ENCODE measurements around the gene CD80.
A peak's percentile ranks its signal among the peaks of the same experiment; 100 is the strongest.
"Not testable (repeated sequence)": the region's sequence is repeated elsewhere in the genome, so short reads cannot be mapped to it uniquely, and the experiment has no call there.

CD80 gene, protein sequence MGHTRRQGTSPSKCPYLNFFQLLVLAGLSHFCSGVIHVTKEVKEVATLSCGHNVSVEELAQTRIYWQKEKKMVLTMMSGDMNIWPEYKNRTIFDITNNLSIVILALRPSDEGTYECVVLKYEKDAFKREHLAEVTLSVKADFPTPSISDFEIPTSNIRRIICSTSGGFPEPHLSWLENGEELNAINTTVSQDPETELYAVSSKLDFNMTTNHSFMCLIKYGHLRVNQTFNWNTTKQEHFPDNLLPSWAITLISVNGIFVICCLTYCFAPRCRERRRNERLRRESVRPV

GRCh38 chr3:119559441-119559963 lies at the start of gene CD80:
Gene CD80 (minus strand): TSS chr3:119559614. CDS start chr3:119557728, 1,886 bp downstream.
- peak; percentile 46 for DNase-seq (ENCODE audit: low read depth)

DNA sequence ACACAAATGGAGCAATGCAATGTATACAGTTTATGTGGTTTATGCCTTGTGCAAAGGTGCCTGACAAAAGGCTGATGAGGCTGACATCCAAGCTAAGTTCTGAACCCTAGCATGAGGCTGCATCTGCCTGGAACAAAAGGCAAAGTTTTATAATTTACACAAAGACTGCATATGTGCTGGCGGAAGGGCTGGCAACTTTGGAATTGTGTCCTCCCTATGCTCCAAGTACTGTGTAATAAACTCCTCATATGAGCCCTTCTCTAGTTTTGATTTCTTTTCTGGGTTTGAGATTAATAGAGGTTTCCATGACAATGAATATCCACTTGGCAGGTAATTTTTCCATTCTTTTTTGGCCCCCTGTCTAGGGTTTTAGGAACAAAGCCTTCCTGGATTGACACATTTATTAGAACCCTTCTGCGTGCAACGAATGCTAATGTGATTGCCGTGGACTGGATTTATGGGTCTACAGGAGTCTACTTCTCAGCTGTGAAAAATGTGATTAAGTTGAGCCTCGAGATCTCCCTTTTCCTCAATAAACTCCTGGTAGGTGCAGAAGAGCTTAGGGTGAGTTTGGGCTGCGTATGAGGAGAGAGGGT lies 49.1 kb upstream of the CD80 start:
- no peak for DNase-seq (ENCODE audit: low read depth)

- peak; percentile 70 for DNase-seq (ENCODE audit: low read depth)
These were observed 45.5 kb upstream of the CD80 start for GRCh38 chr3:119604878-119605277.

DNA sequence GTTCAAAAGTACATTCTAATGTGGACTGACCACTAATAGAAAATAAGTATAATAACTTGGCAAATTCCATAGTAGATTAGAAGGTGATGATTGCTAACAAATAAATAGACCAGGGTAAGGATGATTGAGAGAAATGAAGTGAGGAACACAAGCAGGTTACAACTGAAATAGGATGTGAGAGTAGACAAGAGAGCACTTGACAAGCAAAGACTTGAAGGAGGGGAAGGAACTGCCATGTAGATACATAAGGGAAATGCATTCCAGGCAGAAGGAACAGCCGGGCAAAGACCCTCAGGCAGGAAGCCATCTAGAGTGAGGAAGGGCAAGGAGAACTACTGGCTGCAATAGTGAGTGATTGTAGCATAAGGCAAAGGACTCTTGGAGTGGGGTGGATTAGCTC lies 43.3 kb upstream of the CD80 start:
- no peak for DNase-seq (ENCODE audit: low read depth)

GRCh38 chr3:119601154-119601553 lies 41.7 kb upstream of the CD80 start:
- DNase-seq (ENCODE audit: low read depth), result no peak

DNA sequence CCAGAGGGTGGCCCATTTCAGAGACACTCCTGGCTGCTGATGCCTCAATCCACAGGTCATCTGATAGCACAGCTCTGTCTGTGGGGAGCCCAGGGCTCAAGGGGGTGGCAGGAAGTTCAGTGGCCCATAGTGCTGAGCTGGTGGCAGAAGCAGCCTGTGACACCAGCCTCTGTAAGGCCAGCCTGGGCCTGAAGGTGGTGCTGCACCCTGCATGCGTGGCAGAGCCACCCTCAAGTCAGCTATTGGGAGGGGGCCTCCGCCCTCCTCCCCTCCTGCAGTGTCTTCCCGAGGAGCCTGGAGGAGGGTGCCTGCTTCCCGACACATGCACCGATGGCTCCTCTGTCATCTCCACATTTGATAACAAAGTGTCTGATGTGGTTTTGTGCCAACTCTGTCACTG lies 41.3 kb upstream of the CD80 start:
- peak; percentile 25 for DNase-seq (ENCODE audit: low read depth)

DNA sequence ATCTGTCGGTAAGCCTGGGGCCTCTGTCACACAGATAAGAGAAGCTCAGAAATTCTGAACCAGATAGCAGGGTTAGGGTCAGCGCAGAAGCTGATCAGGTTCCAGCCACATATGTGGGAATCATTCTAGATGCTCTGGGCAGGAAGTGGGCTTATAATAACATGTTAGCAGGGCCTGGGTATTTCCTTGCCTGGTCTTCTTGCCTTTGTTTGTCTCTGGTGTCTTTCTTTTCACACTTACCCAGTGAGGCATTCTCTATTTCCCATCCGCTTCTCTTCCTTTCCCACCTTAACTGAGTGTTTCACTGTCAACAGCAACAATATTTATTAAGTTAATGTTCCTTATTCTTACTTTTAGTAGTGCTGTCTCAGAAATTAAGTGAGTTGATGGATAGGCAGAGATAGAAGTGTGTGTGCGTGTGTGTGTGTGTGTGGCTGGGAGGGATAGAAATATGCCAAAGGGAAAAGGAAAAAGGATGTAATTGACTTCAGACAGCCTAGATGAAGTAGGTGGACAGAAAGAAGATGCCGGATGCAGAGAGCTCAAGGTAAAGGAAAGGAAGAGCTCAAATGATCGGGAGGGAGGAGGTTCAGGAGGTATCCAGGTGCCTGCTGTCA lies 40.3 kb upstream of the CD80 start:
- DNase-seq (ENCODE audit: low read depth), result no peak

DNA sequence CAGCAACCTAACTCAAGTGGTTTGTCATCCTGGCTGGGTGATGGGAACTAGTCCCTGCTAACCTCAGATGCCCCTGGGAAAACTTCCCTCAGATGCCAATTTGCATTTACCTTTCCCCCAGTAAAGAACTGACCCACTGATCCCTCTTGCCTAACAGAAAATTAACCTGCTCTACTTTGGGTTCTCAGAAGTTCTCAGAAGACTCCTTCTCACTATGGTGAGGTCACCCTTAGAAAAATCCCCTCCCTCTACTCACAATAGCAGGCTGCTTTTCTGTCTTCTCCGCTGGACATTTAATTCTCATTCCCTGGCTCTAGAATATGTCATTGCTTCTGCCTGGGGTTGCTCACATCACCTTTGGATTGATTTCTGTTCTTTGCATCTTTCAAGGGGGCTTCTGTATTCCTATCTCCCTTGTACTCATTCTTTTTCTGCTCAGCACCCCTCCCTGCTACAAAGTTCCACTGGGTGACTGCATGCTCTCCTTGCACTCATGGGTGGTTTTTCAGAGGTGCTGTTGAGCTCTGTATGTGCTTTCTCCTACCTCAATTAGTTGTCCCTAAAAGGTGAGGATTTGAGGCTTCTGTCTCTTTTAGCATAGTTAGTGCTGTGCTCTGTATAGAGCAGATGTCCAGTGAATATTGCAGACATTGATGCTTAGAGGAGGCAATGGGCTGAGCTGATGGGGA lies 39.1 kb upstream of the CD80 start:
- no peak for DNase-seq (ENCODE audit: low read depth)

DNA sequence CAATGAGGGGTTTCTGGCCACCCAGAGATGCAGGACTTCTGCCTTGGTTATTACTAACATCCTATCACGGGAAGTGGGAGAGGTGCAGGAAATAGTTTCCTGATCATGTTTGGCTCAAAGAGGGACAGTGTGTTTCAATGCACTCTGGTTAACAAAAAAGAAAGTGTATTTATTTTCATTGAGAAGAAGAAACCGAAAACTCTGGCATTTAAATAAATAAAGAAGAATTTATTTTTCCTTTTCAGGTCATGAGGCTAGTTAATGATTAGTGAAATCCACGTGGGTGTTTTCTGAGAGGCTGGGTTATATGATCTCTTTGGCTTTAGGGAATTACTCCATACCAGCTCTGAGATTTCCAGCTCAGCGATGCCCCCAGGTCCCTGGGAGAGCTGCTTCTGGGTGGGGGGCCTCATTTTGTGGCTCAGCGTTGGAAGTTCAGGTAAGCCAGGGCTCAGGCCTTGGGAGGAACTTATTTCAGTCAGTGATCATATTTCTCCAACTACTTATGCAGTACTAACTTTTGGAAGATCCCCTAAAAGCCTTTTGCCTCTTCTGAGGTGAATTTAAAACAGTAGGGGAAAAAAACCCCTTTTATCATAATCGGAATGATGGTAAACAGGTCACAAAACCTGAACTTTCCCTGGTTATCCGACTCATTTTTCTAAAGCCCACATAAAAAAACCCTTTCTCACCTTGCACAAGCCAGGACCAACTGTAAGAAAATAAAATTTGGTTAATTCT lies 38.3 kb upstream of the CD80 start, which contains the start of gene PLA1A:
Gene PLA1A (plus strand): TSS at position 338 of the 741 bp plus-strand sequence. CDS start 29 bp downstream, at position 367.
- no peak for DNase-seq (ENCODE audit: low read depth)

GRCh38 chr3:119596398-119596797 lies 37.0 kb upstream of the CD80 start:
- DNase-seq (ENCODE audit: low read depth), result no peak

- no peak for DNase-seq (ENCODE audit: low read depth)
These were observed 36.4 kb upstream of the CD80 start for GRCh38 chr3:119595639-119596334.

DNA sequence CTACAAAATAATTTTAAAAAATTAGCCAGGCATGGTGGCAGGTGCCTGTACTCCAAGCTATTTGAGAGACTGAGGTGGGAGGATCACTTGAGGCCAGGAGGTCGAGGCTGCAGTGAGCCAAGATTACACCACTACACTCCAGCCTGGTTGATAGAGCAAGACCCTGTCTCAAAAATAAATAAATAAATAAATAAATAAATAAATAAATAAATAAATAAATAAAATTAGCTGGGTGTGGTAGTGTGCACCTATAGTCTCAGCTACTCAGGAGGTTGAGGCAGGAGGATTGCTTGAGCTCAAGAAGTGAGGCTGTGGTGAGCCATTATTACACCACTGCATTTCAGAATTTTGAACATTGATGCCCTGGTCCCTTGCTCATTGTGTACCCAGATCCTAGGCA lies 35.5 kb upstream of the CD80 start:
- not testable (repeated sequence) for DNase-seq (ENCODE audit: low read depth)

GRCh38 chr3:119594066-119594465 lies 34.7 kb upstream of the CD80 start:
- DNase-seq (ENCODE audit: low read depth), result no peak

DNA sequence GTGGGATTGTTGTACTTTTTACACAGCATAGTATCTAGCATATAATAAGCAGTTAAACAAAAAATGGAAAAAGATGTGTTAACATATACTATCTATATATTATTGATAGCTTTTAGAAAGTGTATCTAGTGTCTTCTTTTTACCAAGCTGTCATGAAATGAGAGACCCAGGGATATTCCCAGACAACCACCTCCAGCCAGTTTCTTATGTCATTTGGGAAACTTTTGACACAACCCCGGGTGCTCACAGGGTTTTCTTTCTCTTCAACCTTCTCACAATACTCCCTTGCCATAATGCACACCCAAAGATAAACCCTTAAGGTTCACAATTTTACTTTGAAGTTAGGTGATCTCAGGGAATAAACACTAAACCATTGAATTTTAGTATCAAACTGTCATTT lies 33.4 kb upstream of the CD80 start:
- no peak for DNase-seq (ENCODE audit: low read depth)

DNA sequence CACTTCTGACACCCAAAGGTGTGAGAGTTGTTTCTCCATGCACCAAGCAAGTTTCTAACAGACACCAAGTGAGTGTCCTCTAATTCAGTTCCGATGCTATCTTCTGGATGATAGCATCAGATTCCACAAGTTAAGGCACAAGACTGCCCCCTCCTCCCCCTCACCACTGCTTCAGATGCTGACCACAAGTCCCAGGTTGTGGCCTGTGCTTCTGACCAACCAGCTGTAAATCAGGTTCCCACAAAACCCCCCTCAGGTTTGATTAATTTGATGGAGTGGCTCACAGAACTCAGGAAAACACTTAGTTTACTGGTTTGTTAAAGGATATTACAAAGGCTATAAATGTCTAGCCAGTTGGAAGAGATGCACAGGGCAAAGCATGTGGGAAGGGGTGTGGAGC lies 31.3 kb upstream of the CD80 start:
- no peak for DNase-seq (ENCODE audit: low read depth)

DNA sequence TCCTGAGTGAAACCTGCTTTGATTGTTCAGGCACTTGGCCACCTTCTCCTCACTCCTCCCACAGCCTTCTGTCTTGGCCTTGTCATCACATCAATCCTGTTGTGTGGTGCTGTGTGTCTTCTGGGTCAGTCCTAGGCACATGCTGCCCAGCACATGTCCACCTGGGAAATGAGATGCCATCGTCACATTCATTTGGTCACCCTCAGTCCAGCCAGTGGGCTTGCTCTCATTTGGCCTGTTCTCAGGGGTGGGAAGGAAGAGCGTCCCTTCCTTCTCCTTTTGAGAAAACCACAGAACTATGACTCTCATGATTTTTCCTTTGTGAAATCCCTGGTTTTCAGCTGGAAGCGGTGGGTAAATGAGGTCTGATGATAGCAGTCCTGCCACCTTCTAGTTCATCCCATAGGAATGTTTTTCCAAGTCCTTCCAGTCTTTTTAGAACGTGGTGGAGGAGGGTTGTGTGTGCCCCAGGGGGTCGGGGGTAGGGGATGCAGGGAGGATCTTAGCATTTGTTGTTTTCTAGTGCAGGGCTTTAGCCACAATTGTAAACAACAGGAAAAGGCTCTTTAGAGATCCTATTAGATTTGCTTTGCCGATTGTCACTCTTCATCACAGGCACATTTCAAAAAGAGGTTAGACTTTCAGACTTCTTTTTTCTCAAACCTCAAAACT lies 29.8 kb upstream of the CD80 start:
- DNase-seq (ENCODE audit: low read depth), result no peak

- no peak for DNase-seq (ENCODE audit: low read depth)
These were observed 28.7 kb upstream of the CD80 start for GRCh38 chr3:119588112-119588511.

GRCh38 chr3:119586733-119587172 lies 27.3 kb upstream of the CD80 start:
- no peak for DNase-seq (ENCODE audit: low read depth)

- no peak for DNase-seq (ENCODE audit: low read depth)
These were observed 26.6 kb upstream of the CD80 start for GRCh38 chr3:119585856-119586570.

DNA sequence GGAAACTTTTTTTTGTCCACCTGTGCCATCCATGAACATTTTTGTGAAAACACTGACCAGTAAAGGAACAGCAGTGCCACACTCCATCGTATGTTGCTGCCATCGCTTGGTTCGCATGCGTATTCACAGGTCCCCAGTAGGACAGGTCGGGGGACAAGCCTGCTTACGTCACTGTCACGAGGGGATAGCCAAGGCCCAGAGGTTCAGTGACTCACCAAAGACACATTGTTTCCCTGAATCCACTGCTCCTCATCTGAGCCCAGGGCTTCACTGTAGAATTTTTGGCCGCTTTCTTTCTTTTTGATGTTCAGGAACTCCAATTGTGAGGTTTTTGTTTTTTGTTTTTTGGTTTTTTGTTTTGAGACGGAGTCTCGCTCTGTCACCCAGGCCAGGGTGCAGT lies 25.8 kb upstream of the CD80 start:
- no peak for DNase-seq (ENCODE audit: low read depth)
